HepG2 (cell line): ENCODE measurements around the gene SMIM34. TPM values are rescaled to one million over a fixed set of nuclear protein-coding genes. Genes with fewer than 3 reads are reported as not detected.
"Not testable (repeated sequence)": the region's sequence is repeated elsewhere in the genome, so short reads cannot be mapped to it uniquely, and the experiment has no call there.

Experiments used
- ATAC-seq: fragments of 200-7000 bp; cut with Tn5 transposase; 3 replicates; pipeline ENCODE4 v1.9.1; 2020; ENCODE audit warnings: mild to moderate bottlenecking, moderate library complexity
- BruUV-seq: library from RNA; stranded (reverse); fragments of 400-500 nt; replicated peaks from 2 replicates; lab custom pipeline; 2021; lab: Mats Ljungman, UMichigan
- CTCF ChIA-PET: fragments of 300-600 bp; formaldehyde crosslinking; extraction: SDS; loops from one replicate; lab custom pipeline; 2021; ENCODE audit warnings: low total read pairs, inconsistent platforms, low intra/inter-chr PET ratio; lab: Yijun Ruan, JAX
- POLR2A ChIA-PET: fragments of 350-600 bp; sonication (Branson Sonifier 250); formaldehyde crosslinking; loops from one replicate; lab custom pipeline; 2020; ENCODE audit warnings: antibody characterized with exemption, inconsistent platforms; lab: Yijun Ruan, JAX
- DNase-seq: peaks from one replicate; pipeline ENCODE4 v3.0.0-alpha.2; 2015; ENCODE audit warnings: low spot score
- FAIRE-seq: peaks from 3 replicates; lab custom pipeline; 2011; peaks lifted over from hg19 to GRCh38; lab: Jason Lieb, UNC
- H2AFZ ChIP-seq: one replicate; pipeline ENCODE4 v1.6.1; 2011; ENCODE audit warnings: low read length, inconsistent platforms
- H3K27ac ChIP-seq: fragments of 300-600 bp; 3 replicates; pipeline ENCODE4 v1.8.0; 2011; ENCODE audit warnings: mixed run types, mild to moderate bottlenecking, mixed read lengths, low read length, inconsistent platforms; ENCODE audit not compliant: insufficient read depth; ENCODE audit errors: extremely low read length
- H3K27me3 ChIP-seq, 2 experiments: fragments of 200-600 bp in 1 of 2; 2 replicates in 1 of 2; 3 replicates in 1 of 2; pipeline versions ENCODE4 v1.6.0 to v1.8.0; 2011; ENCODE audit warnings: low read length in 2 of 2, mild to moderate bottlenecking in 2 of 2, moderate library complexity in 2 of 2, inconsistent platforms in 1 of 2; ENCODE audit not compliant: insufficient read depth in 2 of 2, control insufficient read depth in 1 of 2
- H3K36me3 ChIP-seq, 2 experiments: fragments of 200-600 bp in 1 of 2; replicated peaks in 1 of 2; 2 replicates in 1 of 2; 3 replicates in 1 of 2; pipeline versions ENCODE4 v1.5.1 to v1.8.0; 2011; ENCODE audit warnings: low read length in 2 of 2, inconsistent platforms in 1 of 2; ENCODE audit not compliant: insufficient read depth in 2 of 2, control insufficient read depth in 1 of 2
- H3K4me1 ChIP-seq: 2 replicates; pipeline ENCODE4 v1.5.1; 2012; ENCODE audit warnings: low read length, inconsistent platforms; ENCODE audit not compliant: insufficient read depth
- H3K4me2 ChIP-seq: 2 replicates; pipeline ENCODE4 v1.6.0; 2011; ENCODE audit warnings: low read depth, low read length, inconsistent platforms
- H3K4me3 ChIP-seq, 3 experiments: fragments of 200-600 bp in 1 of 3; sonication (generic), shearing (Covaris generic) in 1 of 3; replicated peaks in 1 of 3; 2 replicates each; pipeline ENCODE4 v1.5.1; 2011 to 2016; ENCODE audit warnings: low read length in 3 of 3, inconsistent platforms in 2 of 3, low read depth in 2 of 3, mild to moderate bottlenecking in 2 of 3, control low read depth in 1 of 3, mixed read lengths in 1 of 3; ENCODE audit not compliant: insufficient read depth in 1 of 3
- H3K79me2 ChIP-seq: one replicate; pipeline ENCODE4 v1.6.1; 2011; ENCODE audit warnings: low read length, inconsistent platforms; ENCODE audit not compliant: insufficient read depth
- H3K9ac ChIP-seq: 2 replicates; pipeline ENCODE4 v1.6.0; 2011; ENCODE audit warnings: mild to moderate bottlenecking, low read depth, low read length, inconsistent platforms; ENCODE audit not compliant: insufficient read depth
- H3K9me3 ChIP-seq: 2 replicates; pipeline ENCODE4 v1.5.1; 2012; ENCODE audit warnings: mild to moderate bottlenecking, low read length
- H4K20me1 ChIP-seq: 2 replicates; pipeline ENCODE4 v1.6.0; 2011; ENCODE audit warnings: inconsistent platforms, mild to moderate bottlenecking, low read length, moderate library complexity; ENCODE audit not compliant: insufficient read depth
- WGBS: methylation state at CpG from one replicate; pipeline ENCODE4 v1.1.6; 2017; ENCODE audit warnings: low lambda C conversion rate; 5-methylcytosine and 5-hydroxymethylcytosine counted together
- in situ Hi-C: cut with HindIII; loops from 2 replicates; pipeline ENCODE4 v1.10.0; 2017; ENCODE audit warnings: low pct_unique_long_range_greater_than_20kb; ENCODE audit not compliant: extremely low pct_ligation_motif_present
- intact Hi-C: fragments of 100-400 bp; cut with micrococcal nuclease; formaldehyde crosslinking; loops from one replicate; pipeline ENCODE4 v1.10.0; 2022; ENCODE audit not compliant: unreplicated experiment
- polyA plus RNA-seq, 8 experiments: library from polyadenylated mRNA; depleted of rRNA in 3 of 8; stranded (reverse) in 7 of 8; unstranded in 1 of 8; fragments of >200 nt; fragmentation: Illumina TruSeq in 4 of 8; extraction: Trizol in 4 of 8; gene quantifications; 2 replicates each; pipeline versions ENCODE4 v1.2.1 to v1.2.3, GENCODE V29; 2011 to 2016; ENCODE audit warnings: low read depth in 4 of 8, missing spikeins in 1 of 8, mixed read lengths in 1 of 8; ENCODE audit not compliant: insufficient read depth in 1 of 8
- total RNA-seq, 5 experiments: library from RNA; depleted of rRNA; stranded (reverse); fragments of >200 nt; fragmentation: Illumina TruSeq; extraction: Trizol; gene quantifications; 2 replicates each; pipeline ENCODE4 v1.2.3, GENCODE V29; 2016; ENCODE audit warnings: low read depth in 1 of 5

Gene SMIM34
- total and polyA plus RNA-seq, 2 of the 13 experiments (the other 11 are each of a cell fraction or from before 2014, with no cell fraction given): not detected

- POLR2A ChIA-PET, H3K9me3 ChIP-seq, BruUV-seq, H3K27ac ChIP-seq, H3K79me2 ChIP-seq, H3K4me2 ChIP-seq, H4K20me1 ChIP-seq, H3K9ac ChIP-seq, CTCF ChIA-PET, DNase-seq, in situ Hi-C loops, H3K27me3 ChIP-seq, intact Hi-C loops, H2AFZ ChIP-seq, H3K36me3 ChIP-seq, H3K4me1 ChIP-seq, ATAC-seq, H3K4me3 ChIP-seq, FAIRE-seq: not testable (repeated sequence)
- no CpG with 5 or more reads among the region's 2 CpGs for WGBS
Measured at GRCh38 chr21:34405686-34406085, 18.1 kb downstream of the SMIM34 start.

GRCh38 chr21:34404742-34405141, 19.0 kb downstream of the SMIM34 start:
- ATAC-seq: peak; percentile 64
- FAIRE-seq, DNase-seq, H3K27ac ChIP-seq, H3K4me2 ChIP-seq, H3K79me2 ChIP-seq, H2AFZ ChIP-seq, H3K4me1 ChIP-seq, H4K20me1 ChIP-seq, POLR2A ChIA-PET, H3K4me3 ChIP-seq, BruUV-seq, H3K36me3 ChIP-seq, CTCF ChIA-PET, H3K9ac ChIP-seq, intact Hi-C loops, H3K9me3 ChIP-seq, H3K27me3 ChIP-seq, in situ Hi-C loops: not testable (repeated sequence)
- no CpG with 5 or more reads among the region's 5 CpGs for WGBS

DNA sequence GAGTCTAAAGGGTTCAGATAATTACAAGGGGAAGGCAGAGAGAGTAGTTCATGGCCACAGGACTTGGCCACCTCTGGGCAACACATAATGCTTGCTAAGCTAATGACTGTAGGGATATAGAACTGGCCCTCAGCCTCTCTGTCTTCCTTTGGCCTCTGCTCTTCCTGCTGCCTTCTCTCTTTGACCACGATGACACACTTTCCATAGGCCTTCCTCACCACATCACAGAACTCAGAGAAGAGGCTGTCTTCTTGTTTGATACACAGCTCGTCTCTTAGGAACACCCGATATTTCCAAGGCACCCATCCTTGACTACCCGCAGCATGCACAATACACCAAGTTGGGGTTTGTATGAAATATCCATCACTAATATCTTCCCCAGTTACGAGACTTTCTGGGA, 23.2 kb downstream of the SMIM34 start:
- POLR2A ChIA-PET, H3K27ac ChIP-seq, H3K27me3 ChIP-seq, H3K9ac ChIP-seq, H3K4me2 ChIP-seq, in situ Hi-C loops, H3K36me3 ChIP-seq, H3K4me1 ChIP-seq, H3K9me3 ChIP-seq, H2AFZ ChIP-seq, H3K4me3 ChIP-seq, H3K79me2 ChIP-seq, intact Hi-C loops, ATAC-seq, CTCF ChIA-PET, BruUV-seq, H4K20me1 ChIP-seq, DNase-seq, FAIRE-seq: not testable (repeated sequence)
- no CpG with 5 or more reads among the region's 5 CpGs for WGBS

- BruUV-seq, H3K27ac ChIP-seq, H3K36me3 ChIP-seq, H4K20me1 ChIP-seq, DNase-seq, H3K9ac ChIP-seq, H2AFZ ChIP-seq, H3K27me3 ChIP-seq, H3K4me1 ChIP-seq, CTCF ChIA-PET, H3K9me3 ChIP-seq, H3K4me3 ChIP-seq, intact Hi-C loops, H3K79me2 ChIP-seq, POLR2A ChIA-PET, H3K4me2 ChIP-seq, in situ Hi-C loops: not testable (repeated sequence)
- no CpG with 5 or more reads among the region's 14 CpGs for WGBS
- FAIRE-seq (peak; percentile 42), ATAC-seq (peak; percentile 44; the same call in 1 of the 3 replicates)
Measured at GRCh38 chr21:34383724-34384415, 39.9 kb downstream of the SMIM34 start.
